HUES6 (cell line): ENCODE measurements around the gene ZC3H7A.

Experiments
- H3K27ac ChIP-seq: 2 replicates; pipeline ENCODE4 v1.7.0; 2013; ENCODE audit warnings: low read depth, mild to moderate bottlenecking, low read length, inconsistent platforms
- H3K27me3 ChIP-seq: 2 replicates; pipeline ENCODE4 v1.6.1; 2013; ENCODE audit warnings: low read length; ENCODE audit not compliant: control insufficient read depth, insufficient read depth
- H3K36me3 ChIP-seq: 2 replicates; pipeline ENCODE4 v1.6.1; 2013; ENCODE audit warnings: low read length; ENCODE audit not compliant: control insufficient read depth, insufficient read depth
- H3K4me1 ChIP-seq: 2 replicates; pipeline ENCODE4 v1.6.1; 2013; ENCODE audit warnings: low read length; ENCODE audit not compliant: control insufficient read depth, insufficient read depth
- H3K4me3 ChIP-seq: 2 replicates; pipeline ENCODE4 v1.5.1; 2013; ENCODE audit warnings: low read depth, low read length
- H3K9ac ChIP-seq: one replicate; pipeline ENCODE4 v1.6.1; 2013; ENCODE audit warnings: mild to moderate bottlenecking, low read length
- H3K9me3 ChIP-seq: 2 replicates; pipeline ENCODE4 v1.6.1; 2013; ENCODE audit warnings: low read depth, low read length; ENCODE audit not compliant: control insufficient read depth, insufficient read depth

The ZC3H7A gene

DNA sequence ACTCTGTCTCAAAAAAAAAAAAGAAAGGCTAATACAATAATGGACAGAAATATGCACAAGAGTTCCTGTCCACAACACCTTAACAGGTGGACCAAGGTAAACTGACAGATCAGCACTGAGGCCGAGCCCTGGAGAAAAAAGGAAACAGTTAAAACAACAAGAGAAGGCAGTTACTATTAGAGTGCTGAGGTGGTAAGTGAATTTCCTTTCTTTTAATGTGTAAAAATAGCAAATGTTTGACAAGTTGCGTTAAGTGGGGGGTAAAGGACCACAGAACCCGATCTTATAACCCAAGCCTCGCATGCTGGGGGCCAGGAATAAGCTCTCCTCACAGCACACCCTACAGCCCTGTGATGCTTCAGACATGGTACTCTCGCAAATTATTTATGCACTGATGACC is 79.2 kb downstream of the ZC3H7A start:
- H3K36me3 ChIP-seq: peaks cover 29% of the 10 kb centered on the region
- no peak overlapping the region for H3K4me3 ChIP-seq
- H3K9ac ChIP-seq: no peak overlapping the region
- H3K9me3 ChIP-seq: no peaks in the 10 kb centered on the region
- no peaks in the 10 kb centered on the region for H3K27me3 ChIP-seq
- H3K4me1 ChIP-seq: peaks cover 8% of the 10 kb centered on the region
- no peak overlapping the region for H3K27ac ChIP-seq

- H3K4me1 ChIP-seq: peaks cover 8% of the 10 kb centered on the region
- no peak overlapping the region for H3K9ac ChIP-seq
- peaks cover 17% of the 10 kb centered on the region for H3K36me3 ChIP-seq
- H3K27me3 ChIP-seq: no peaks in the 10 kb centered on the region
- no peak overlapping the region for H3K27ac ChIP-seq
- H3K4me3 ChIP-seq: no peak overlapping the region
- no peaks in the 10 kb centered on the region for H3K9me3 ChIP-seq
Observed at GRCh38 chr16:11716336-11716735, 80.7 kb downstream of the ZC3H7A start.

- Histone ChIP-seq H3K9ac (no peak overlapping the region), H3K4me1 (peaks cover 8% of the 10 kb centered on the region), H3K36me3 (peaks cover 18% of the 10 kb centered on the region), H3K27me3 (no peaks in the 10 kb centered on the region), H3K4me3 (no peak overlapping the region), H3K27ac (no peak overlapping the region), H3K9me3 (no peaks in the 10 kb centered on the region)
Observed at GRCh38 chr16:11715246-11715947, 81.7 kb downstream of the ZC3H7A start.

- H3K27me3 ChIP-seq: no peaks in the 10 kb centered on the region
- no peak overlapping the region for H3K4me3 ChIP-seq
- no peak overlapping the region for H3K27ac ChIP-seq
- no peaks in the 10 kb centered on the region for H3K9me3 ChIP-seq
- no peak overlapping the region for H3K9ac ChIP-seq
- H3K4me1 ChIP-seq: no peaks in the 10 kb centered on the region
- peaks cover 12% of the 10 kb centered on the region; the same call in 1 of the 2 replicates for H3K36me3 ChIP-seq
Observed at GRCh38 chr16:11712122-11712521, 84.9 kb downstream of the ZC3H7A start.

DNA sequence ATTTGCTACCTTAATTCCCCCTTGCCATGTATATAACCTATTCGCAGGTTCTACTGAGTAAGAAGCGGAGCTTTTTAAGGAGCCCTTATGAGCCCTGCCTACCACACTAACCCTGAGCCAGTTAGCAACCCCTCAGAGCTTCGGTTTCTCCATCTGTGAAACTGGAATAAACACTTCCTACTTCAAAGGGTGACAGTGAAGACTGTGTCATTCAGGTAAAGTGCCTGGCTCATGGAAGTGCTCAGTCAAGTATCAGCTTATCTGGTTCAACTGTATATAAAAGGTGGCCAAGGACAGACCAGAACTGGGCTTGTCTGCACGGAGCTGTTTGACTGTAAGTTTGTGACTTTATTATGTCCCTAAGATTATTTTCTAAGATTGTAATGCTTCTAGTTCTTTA is 85.4 kb downstream of the ZC3H7A start:
- H3K36me3 ChIP-seq: peaks cover 12% of the 10 kb centered on the region; the same call in 1 of the 2 replicates
- H3K9me3 ChIP-seq: no peaks in the 10 kb centered on the region
- H3K9ac ChIP-seq: no peak overlapping the region
- H3K27me3 ChIP-seq: no peaks in the 10 kb centered on the region
- no peak overlapping the region for H3K27ac ChIP-seq
- no peak overlapping the region for H3K4me3 ChIP-seq
- no peaks in the 10 kb centered on the region for H3K4me1 ChIP-seq

DNA sequence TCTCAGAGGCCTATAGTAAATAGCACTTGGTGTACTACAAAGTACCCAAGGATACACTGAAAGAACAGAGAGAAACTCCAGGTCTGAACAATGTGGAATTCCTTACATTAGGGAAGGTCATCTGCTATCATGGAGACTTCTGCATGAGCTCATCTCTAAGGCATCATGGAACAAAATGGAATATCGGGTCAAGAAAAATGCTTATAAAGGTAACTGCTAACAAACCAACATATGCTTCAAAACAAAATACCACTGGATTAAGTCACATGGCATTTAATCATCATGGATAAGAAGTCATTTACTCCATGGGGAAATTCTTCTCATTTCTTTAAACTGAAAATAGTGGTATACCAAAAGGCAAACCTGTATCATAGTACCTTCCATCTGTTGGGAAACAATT is 88.6 kb downstream of the ZC3H7A start:
- Histone ChIP-seq H3K36me3 (peaks cover 16% of the 10 kb centered on the region; the same call in 1 of the 2 replicates), H3K4me1 (no peaks in the 10 kb centered on the region), H3K4me3 (no peak overlapping the region), H3K27me3 (no peaks in the 10 kb centered on the region), H3K9ac (no peak overlapping the region), H3K27ac (no peak overlapping the region), H3K9me3 (no peaks in the 10 kb centered on the region)

- Histone ChIP-seq H3K4me3 (no peak overlapping the region), H3K9me3 (no peaks in the 10 kb centered on the region), H3K9ac (no peak overlapping the region), H3K36me3 (peaks cover 16% of the 10 kb centered on the region; the same call in 1 of the 2 replicates), H3K27me3 (no peaks in the 10 kb centered on the region), H3K27ac (no peak overlapping the region), H3K4me1 (no peaks in the 10 kb centered on the region)
Observed at GRCh38 chr16:11707679-11708197, 89.3 kb downstream of the ZC3H7A start.

DNA sequence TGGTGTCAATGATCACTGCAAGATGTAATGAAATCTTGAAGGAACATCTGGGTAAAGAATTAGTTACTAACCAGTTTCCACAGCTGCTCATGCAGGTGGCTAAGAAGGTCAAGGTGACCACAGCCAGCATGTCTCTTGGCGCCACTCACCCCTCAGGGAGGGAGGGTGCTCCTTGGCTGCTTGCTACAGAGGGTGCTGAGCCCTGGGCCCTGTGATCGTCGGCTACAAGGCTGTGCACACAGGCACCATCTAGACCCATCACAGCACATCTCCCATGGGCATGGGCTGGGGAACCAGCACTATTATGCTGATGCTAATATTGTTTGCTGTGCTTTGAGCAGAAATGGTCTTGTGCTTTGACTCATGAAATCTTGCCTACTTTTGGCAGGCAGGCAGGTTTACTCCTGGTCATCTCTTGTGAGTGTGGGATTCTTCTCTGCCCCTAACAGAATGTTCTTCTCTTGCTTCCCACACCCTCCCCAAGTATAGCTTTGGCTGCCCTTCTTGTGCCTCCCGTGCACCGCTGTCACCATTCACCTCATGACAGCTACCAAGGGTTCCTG is 90.8 kb downstream of the ZC3H7A start:
- no peak overlapping the region for H3K9ac ChIP-seq
- no peaks in the 10 kb centered on the region for H3K27me3 ChIP-seq
- no peak overlapping the region for H3K27ac ChIP-seq
- no peak overlapping the region for H3K4me3 ChIP-seq
- H3K9me3 ChIP-seq: no peaks in the 10 kb centered on the region
- H3K4me1 ChIP-seq: no peaks in the 10 kb centered on the region
- peaks cover 15% of the 10 kb centered on the region; the same call in 1 of the 2 replicates for H3K36me3 ChIP-seq

DNA sequence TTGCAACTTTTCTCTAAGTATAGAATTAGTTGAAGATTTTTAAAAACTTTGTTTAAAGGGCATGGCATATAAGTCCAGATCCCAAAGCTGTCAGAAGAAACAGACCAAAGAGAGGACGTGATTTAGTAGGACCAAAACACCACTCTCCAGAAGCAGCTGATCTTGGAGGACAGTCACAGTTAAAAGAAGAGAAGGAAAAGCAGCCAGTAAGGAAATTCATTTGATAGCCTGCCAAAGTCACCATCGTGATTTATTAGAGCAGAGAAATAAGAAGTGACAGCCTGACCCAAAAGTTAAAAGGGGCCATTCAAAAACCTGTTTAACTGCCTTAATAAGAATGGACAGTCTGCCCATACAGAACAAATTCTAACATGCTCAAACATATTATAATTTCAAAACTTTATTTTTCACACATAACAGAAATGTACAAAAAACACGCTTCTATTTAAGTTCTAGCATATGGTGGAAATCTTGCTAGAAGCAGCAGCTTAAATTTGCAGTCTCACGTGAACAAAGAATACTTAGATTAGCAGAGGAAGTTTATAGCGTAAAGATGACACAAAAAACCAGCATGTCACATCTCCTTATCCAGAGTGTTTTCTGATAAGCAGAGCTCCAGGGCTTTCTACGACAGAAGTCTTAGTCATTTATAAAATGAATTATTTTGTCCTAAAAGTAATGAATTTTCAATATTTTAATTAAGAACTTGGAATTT is 91.6 kb downstream of the ZC3H7A start:
- no peaks in the 10 kb centered on the region for H3K27me3 ChIP-seq
- H3K4me3 ChIP-seq: no peak overlapping the region
- H3K4me1 ChIP-seq: no peaks in the 10 kb centered on the region
- peaks cover 9% of the 10 kb centered on the region; the same call in 1 of the 2 replicates for H3K36me3 ChIP-seq
- no peak overlapping the region for H3K27ac ChIP-seq
- H3K9me3 ChIP-seq: no peaks in the 10 kb centered on the region
- H3K9ac ChIP-seq: no peak overlapping the region
